ENCODE results near the gene ARL4C.

The ARL4C gene

DNA sequence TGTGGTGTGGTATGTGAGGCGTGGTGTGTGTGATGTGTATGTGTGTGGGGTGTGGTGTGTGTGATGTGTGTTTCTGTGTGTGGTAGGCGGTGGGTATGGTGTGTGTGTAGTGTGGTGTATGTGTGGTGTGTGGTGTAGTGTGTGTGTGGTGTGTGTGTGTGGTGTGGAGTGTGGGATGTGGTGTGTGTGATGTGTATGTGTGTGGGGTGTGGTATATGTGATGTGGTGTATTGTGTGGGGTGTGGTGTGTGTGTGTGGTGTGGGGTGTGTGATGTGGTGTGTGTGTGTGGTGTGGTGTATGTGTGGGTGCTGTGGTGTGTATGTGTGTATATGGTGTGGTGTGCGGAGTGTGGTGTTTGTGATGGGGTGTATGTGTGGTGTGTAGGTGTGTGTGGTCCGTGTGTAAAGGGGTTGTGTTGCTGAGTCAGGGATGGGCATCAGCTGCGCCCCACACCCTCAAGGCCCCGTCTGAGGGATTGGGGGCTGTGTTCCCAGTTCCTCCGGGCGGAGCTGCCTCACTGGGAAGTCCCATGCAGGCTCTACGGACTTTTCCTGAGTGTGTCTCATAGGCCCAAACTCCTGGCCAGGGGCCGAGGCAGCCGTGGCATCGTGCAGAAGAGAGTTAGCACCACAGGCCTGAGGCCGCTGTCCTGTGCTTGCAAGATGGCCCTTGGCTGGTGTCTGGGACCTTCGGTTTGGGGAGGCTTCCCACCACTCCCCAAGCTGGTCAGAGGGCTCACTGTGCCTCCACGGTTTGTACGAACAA is 18.2 kb upstream of the ARL4C start:
- TF ChIP-seq, protein P1, sequence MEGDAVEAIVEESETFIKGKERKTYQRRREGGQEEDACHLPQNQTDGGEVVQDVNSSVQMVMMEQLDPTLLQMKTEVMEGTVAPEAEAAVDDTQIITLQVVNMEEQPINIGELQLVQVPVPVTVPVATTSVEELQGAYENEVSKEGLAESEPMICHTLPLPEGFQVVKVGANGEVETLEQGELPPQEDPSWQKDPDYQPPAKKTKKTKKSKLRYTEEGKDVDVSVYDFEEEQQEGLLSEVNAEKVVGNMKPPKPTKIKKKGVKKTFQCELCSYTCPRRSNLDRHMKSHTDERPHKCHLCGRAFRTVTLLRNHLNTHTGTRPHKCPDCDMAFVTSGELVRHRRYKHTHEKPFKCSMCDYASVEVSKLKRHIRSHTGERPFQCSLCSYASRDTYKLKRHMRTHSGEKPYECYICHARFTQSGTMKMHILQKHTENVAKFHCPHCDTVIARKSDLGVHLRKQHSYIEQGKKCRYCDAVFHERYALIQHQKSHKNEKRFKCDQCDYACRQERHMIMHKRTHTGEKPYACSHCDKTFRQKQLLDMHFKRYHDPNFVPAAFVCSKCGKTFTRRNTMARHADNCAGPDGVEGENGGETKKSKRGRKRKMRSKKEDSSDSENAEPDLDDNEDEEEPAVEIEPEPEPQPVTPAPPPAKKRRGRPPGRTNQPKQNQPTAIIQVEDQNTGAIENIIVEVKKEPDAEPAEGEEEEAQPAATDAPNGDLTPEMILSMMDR (IDR thresholded peaks at IDR 0.05; ENCODE audit: low read depth, low read length), result no peak

DNA sequence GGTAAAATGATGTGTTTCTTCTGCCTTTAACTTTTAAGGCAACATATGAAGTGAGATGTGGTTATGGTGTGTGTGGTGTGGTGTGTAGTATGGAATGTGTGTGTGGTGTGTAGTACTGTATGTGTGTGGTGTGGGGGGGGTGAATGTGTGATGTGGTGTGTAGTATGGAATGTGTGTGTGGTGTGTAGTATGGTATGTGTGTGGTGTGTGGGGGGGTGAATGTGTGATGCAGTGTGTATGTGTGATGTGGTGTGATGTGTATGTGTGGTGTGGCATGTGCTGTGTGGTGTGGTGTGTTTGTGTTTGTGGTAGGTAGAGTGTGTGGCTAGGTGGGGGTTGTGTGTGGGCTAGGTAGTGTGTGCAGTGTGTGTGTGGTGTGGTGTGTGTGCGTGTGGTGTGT is 17.2 kb upstream of the ARL4C start:
- TF ChIP-seq, protein P1 (IDR thresholded peaks at IDR 0.05; ENCODE audit: low read depth, low read length), result no peak
- H3K4me3 ChIP-seq (ENCODE audit: low read depth, low read length), result no peak overlapping the region

More for the DNA sequence above, 18.2 kb upstream of the ARL4C start:
- H3K4me3 ChIP-seq (ENCODE audit: low read depth, low read length), result no peak overlapping the region

DNA sequence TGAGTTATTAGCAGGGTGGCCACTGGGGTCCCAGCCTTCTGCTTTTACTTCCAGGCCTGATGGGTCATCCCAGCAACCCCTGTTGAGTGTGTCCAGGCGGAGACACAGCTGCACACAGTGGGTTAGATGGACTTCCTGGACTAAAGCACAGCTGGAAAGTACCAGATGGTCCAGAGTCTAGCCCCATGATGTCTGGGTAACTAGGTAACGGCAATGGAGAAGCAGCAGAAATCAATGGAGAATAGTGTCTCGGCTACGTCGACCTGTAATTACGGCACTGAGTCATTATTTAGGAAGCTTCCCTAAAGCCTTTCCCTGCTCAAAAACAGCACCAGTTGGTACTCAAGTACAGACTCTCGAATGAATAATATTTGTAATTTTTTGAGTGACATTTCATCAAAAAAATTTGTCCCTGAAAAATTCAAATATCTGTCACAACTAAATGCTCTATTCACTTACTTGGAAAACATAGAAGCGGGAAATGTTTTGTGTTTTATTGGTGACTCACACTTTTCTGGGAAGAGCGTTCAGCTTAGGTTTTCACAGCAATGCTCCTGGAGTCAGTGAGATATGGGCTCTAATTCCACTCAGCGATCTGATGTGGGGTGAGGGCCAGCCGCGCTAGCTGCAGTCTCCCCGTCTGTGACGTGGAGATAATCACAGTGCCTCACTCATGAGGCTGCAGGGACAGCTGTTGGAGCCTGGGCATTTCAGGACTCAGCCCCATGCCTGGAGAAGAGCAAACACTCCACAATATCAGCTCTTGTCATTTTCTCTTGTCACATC is 16.2 kb upstream of the ARL4C start:
- TF ChIP-seq, protein P1 (IDR thresholded peaks at IDR 0.05; ENCODE audit: low read depth, low read length), result no peak
- H3K4me3 ChIP-seq (ENCODE audit: low read depth, low read length), result no peak overlapping the region

DNA sequence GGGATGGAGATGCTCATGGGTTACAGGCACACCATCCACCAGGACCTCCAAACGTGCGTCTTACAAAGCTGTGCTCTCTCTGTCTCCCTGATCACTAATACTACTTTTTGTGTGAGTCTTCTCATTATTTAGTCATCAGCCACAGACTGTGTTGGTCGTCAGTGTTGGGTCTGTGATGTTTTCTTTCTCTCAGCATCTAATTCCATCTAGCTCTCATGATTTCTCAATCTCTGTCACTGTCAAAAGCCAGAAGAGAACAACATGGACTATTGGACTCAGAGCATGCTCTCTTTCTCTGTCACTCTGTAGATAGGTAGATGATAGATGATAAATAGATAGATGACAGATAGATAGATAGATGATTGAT is 6.0 kb upstream of the ARL4C start:
- TF ChIP-seq, protein P1 (IDR thresholded peaks at IDR 0.05; ENCODE audit: low read depth, low read length), result no peak
- no peak overlapping the region for H3K4me3 ChIP-seq (ENCODE audit: low read depth, low read length)

DNA sequence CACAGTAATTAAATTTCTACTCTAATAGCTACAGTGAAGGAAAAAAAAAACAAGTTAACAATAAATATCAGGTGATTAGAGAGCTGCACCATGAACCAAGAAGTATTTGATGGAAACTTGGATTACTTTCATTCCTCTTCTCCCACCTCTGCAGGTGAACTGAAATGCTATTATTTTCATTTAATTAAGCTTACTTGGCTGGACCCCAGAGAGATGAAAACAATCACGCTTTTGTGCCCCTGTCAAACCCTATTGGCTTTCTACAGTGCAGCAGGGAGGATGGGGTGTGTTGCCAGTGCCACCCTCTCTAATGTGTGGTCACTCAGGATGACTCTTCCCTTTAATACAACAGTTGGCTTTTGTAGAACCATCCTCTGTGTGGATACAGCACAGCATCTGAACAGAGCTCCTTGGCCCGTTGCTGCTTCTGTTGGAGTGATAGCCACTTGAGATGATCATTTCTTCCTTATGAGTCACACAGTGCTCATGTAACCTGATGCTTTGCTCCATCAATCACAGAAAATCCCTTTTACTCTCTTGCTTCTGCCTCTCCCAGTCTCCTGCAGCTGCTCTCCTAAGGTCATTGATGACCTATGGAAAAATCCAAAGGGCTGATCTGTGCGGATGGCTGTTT is 5.5 kb upstream of the ARL4C start:
- H3K4me3 ChIP-seq (ENCODE audit: low read depth, low read length), result no peak overlapping the region
- TF ChIP-seq, protein P1 (IDR thresholded peaks at IDR 0.05; ENCODE audit: low read depth, low read length), result no peak

DNA sequence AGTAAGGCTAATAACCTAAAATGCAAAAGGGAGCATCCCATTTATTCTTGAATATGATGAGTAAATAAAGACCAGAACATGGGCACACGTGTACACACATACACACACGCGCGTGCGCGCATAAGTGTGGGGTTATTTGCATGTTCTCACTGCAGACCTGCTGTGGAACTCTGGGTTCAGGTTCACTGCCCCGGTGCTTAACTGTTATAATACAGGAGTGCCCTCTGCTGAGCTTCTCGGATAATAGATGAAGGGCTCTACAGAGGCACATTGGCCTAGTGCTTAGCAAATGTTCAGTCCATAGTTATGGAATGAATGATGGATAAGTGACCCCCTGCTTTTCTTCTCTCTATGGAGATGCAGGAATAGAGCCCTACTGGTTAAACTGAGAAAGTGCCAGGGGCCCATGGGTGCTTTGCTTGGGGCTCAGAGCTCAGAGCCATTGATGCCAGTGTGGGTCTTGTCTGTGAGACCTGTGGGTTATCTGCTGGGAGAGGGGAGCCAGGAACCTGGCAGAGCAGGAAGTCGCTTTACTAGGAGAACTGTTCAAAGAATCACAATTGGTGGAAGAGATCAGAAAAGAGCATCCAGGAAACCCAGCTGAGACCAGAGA is 3.6 kb upstream of the ARL4C start:
- no peak overlapping the region for H3K4me3 ChIP-seq (ENCODE audit: low read depth, low read length)
- TF ChIP-seq, protein P1 (IDR thresholded peaks at IDR 0.05; ENCODE audit: low read depth, low read length), result peak; percentile 49

All from WI38 (cell line).